RPMI7951 (cell line): ENCODE results near the gene WDPCP. TPM values are rescaled to one million over a fixed set of nuclear protein-coding genes. Genes with fewer than 3 reads are reported as not detected.
"Not testable (repeated sequence)": the region's sequence is repeated elsewhere in the genome, so short reads cannot be mapped to it uniquely, and the experiment has no call there.

Experiments used
- DNase-seq: peaks from one replicate; pipeline ENCODE4 v3.0.0-alpha.2; 2012; ENCODE audit warnings: low read depth
- total RNA-seq: library from RNA; depleted of rRNA; stranded (reverse); fragments of >200 nt; shearing (Covaris generic); gene quantifications from 2 replicates; pipeline ENCODE4 v1.2.3, GENCODE V29; 2014

WDPCP gene
- total RNA-seq, 1 experiment from 2014 or later: 11.8 TPM

DNA sequence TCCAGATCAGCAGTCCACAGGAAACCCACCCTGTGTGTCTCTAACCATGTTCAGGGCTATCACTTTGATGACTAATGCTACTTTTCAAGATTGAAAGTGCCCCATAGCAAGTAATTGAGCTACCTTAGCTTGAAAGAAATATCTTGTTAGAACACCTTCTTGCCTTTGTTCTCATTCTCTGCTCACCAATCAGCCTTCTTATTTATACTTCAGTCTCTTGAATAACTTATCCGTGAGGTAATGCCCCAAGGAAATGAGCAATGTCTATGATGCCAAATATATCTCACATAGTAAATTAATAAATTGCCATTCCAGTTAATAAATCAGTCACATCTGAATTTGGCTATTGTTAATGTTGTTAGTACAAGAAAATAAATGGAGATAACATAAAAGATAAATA, 141.6 kb downstream of the WDPCP start:
- no peak for DNase-seq

- no peak for DNase-seq
Observed at GRCh38 chr2:63444565-63445288, 143.6 kb downstream of the WDPCP start.

- DNase-seq: no peak
Observed at GRCh38 chr2:63440612-63441011, 147.7 kb downstream of the WDPCP start.

DNA sequence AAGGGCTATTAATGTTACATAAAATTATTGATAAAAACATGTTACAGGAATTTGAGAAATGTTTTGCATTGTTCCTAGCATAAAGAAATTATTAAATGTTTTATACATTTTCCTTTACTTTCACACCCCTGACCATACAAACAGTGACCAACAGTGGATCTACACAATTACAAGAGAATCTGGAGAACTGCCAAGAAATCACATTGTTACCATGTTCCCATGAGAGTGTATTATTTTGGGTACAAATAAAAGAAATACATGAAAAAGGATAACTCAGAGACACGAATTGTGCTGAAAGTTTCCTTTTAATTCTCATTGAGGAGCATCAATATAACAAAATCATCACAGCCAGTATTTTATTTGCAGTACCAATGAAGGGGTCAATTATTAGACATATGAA, 150.1 kb downstream of the WDPCP start:
- DNase-seq: no peak

DNA sequence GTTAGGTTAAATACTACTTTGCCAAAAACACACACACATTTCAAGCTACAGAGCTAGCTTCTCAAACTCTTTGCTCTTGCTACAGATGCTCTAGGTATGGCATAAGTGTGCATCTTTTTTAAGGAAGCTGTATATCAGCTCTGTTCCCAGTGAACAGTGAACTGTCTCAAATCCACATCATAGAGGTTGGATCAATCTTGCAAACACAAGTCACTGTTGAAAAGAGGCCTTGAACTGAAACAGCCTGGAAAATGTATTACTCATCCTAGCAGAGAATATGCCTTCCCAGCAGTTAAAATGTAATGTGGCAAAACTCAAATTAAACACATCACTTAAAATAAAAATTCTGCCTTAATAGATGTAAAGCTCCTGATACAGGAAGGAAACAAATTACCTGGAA, 151.8 kb downstream of the WDPCP start:
- no peak for DNase-seq

DNA sequence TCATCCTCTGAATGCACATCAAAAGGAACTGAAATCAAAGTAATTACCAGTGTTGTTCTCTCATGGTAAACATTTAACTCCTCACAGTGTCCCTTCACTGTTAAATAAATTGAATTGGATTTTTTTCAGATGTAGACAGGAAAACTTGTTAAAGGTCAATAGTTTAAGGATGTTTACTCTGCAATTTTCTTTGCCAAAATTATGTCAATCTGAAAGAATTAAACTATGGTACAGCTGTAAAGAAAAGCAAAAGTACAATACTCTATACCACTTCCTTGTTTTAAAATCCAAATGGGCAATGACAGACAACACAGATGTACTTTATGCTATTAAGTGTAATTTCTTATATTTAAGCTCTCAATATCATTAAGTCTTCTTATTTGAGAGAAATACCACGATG, 153.2 kb downstream of the WDPCP start:
- DNase-seq: no peak

- DNase-seq: no peak
Observed at GRCh38 chr2:63434024-63435001, 154.0 kb downstream of the WDPCP start.

DNA sequence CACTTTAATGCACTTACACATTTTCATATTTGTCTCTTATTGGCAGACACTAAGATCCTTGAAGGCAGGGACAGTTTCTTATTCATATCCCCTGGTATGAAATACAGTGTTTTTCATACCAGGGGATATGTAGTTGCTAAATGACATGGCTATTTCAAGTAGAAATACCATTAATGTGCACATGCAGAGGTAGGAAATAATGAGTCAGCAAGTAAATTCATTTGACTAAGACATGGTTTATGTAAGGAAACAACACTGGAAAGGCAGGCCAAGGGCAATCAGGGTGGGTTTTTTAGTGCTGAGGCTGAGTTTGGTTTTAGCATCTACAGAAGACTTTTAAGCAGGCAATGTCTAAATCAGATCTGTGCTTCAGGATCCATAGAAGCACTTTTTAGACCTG, 155.9 kb downstream of the WDPCP start:
- DNase-seq: peak; percentile 19

DNA sequence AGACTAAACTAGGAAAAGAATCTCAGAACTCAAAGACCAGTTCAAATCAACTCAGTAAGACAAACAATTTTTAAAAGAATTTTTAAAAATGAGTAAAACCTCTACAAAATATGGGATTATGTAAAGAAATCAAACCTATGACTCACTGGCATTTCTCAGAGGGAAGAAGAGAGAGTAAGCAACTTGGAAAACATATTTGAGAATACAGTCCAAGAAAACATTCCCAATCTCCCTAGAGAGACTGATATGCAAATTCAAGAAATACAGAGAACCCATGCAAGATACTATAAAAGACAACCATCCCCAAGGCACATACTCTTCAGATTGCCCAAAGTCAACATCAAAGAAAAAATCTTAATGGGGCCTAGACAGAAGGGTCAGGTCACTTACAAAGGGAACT, 162.7 kb downstream of the WDPCP start:
- DNase-seq: no peak

GRCh38 chr2:63425079-63425416, 163.2 kb downstream of the WDPCP start:
- no peak for DNase-seq

- DNase-seq: peak; percentile 50
Observed at GRCh38 chr2:63424329-63425078, 163.8 kb downstream of the WDPCP start.

GRCh38 chr2:63422556-63422955, 165.7 kb downstream of the WDPCP start:
- DNase-seq: no peak

- no peak for DNase-seq
Observed at GRCh38 chr2:63408530-63408929, 179.7 kb downstream of the WDPCP start.

DNA sequence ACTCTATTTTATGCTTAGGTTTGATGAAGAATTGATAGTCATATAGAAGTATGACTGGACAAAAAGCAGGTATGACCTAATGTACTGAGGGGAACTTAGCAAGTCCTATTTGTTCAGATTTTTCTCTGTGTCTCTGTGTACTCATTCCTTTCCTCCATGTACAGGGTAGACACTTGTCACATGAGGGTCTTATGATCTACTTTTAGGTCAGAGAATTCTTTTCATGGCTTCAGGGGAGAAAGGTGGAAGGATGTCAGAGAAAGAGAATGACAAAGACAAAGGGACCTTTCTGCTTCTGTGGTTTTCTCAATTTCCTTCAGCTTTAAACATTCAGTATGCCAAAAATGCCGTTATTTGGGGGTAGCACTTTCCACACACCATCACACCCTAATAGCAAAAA, 181.6 kb downstream of the WDPCP start:
- DNase-seq: no peak

GRCh38 chr2:63403820-63404219, 184.5 kb downstream of the WDPCP start:
- DNase-seq: no peak

DNA sequence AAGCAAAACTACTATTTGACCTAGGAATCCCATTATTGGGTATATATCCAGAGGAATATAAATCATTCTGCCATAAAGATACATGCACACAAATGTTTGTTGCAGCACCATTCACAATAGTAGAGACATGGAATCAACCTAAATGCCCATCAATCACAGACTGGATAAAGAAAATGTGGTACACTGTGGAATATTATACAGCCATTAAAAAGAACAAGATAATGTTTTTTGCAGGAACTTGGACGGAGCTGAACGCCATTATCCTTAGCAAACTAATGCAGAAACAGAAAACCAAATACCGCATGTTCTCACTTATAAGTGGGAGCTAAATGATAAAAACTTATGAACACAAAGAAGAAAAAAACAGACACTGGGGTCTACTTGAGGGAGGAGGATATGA, 185.4 kb downstream of the WDPCP start:
- DNase-seq: not testable (repeated sequence)

GRCh38 chr2:63399156-63399555, 189.1 kb downstream of the WDPCP start:
- no peak for DNase-seq

- DNase-seq: no peak
Observed at GRCh38 chr2:63379451-63379850, 208.8 kb downstream of the WDPCP start.

- DNase-seq: peak; percentile 5
Observed at GRCh38 chr2:63378589-63378988, 209.7 kb downstream of the WDPCP start.

DNA sequence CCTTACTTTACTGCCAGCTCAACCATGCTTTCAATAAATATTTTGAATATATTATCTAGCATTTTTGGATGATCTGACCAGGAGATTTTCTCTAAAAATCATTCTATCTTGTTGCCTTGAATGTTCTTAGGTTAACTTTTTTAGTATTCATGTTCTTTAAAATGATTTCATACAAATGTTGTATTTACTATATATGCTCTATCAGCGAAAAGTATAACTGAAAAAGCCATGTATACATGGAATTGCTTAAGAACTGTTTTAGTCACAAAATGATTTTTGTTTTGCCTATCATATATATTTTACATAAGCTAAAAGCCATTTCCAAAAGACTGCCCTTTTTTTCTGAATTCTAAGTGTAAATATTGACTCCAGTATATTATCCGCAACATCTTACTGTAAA, 213.9 kb downstream of the WDPCP start:
- DNase-seq: no peak

- DNase-seq: no peak
Observed at GRCh38 chr2:63372549-63372948, 215.7 kb downstream of the WDPCP start.

- no peak for DNase-seq
Observed at GRCh38 chr2:63369146-63369545, 219.1 kb downstream of the WDPCP start.
